Transverse colon (tissue), 4 donors: Measurements from ENCODE around the gene CHMP5. TPM values are rescaled to one million over a fixed set of nuclear protein-coding genes. Genes with fewer than 3 reads are reported as not detected.

ENCODE experiments used
- DNase-seq: peaks from one replicate; pipeline ENCODE4 v3.0.0-alpha.2; 2019
- H3K27ac ChIP-seq, 4 donors: fragments of 200-600 bp; sonication (generic); 2 replicates each; pipeline ENCODE4 v1.5.1; 2016 to 2018; ENCODE audit warnings: inconsistent platforms in 4 of 4
- H3K27me3 ChIP-seq: fragments of 200-600 bp; sonication (generic); 2 replicates; pipeline ENCODE4 v1.5.1; 2017; ENCODE audit warnings: inconsistent platforms
- H3K36me3 ChIP-seq, 4 donors: fragments of 200-600 bp; sonication (generic); 2 replicates each; pipeline ENCODE4 v1.5.1; 2017 to 2019; ENCODE audit warnings: inconsistent platforms in 4 of 4
- H3K4me1 ChIP-seq, 4 donors: fragments of 200-600 bp; sonication (generic); 2 replicates each; pipeline ENCODE4 v1.5.1; 2017 to 2020; ENCODE audit warnings: inconsistent platforms in 4 of 4
- H3K4me3 ChIP-seq, 4 donors: fragments of 200-600 bp; sonication (generic); 1 replicate in 1 of 4; 2 replicates in 3 of 4; pipeline versions ENCODE4 v1.5.1 to v1.6.1; 2017 to 2019; ENCODE audit warnings: inconsistent platforms in 4 of 4
- H3K9me3 ChIP-seq, 2 donors: fragments of 200-600 bp; sonication (generic); 2 replicates each; pipeline ENCODE4 v1.5.1; 2017 to 2019; ENCODE audit warnings: inconsistent platforms in 2 of 2
- CTCF ChIP-seq, 5 experiments: fragments of 200-600 bp in 3 of 5; fragments of 450-650 bp in 2 of 5; sonication (generic) in 3 of 5; IDR thresholded peaks; 1 replicate in 2 of 5; 2 replicates in 3 of 5; pipeline ENCODE4 v1.5.1; 2016 to 2017; ENCODE audit warnings: antibody characterized with exemption in 5 of 5, inconsistent platforms in 3 of 5, mild to moderate bottlenecking in 2 of 5, moderate library complexity in 1 of 5
- EP300 ChIP-seq: sonication (generic); formaldehyde crosslinking; IDR thresholded peaks from one replicate; pipeline ENCODE4 v1.6.1; 2017; ENCODE audit warnings: antibody characterized with exemption, low read depth
- POLR2A ChIP-seq: fragments of 450-650 bp; IDR thresholded peaks from one replicate; pipeline ENCODE4 v1.6.1; 2016; ENCODE audit warnings: antibody characterized with exemption, mild to moderate bottlenecking, moderate library complexity
- POLR2AphosphoS5 ChIP-seq, 3 donors: sonication (generic); formaldehyde crosslinking; IDR thresholded peaks; one replicate each; pipeline ENCODE4 v1.6.1; 2016; ENCODE audit warnings: antibody characterized with exemption in 3 of 3
- WGBS, 2 donors: methylation state at CpG; one replicate each; pipeline ENCODE4 v1.1.5; 2018; ENCODE audit warnings: low coverage in 1 of 2; 5-methylcytosine and 5-hydroxymethylcytosine counted together
- in situ Hi-C, 4 donors: fragments of 200-750 bp; cut with MboI; loops; one replicate each; pipeline versions ENCODE4 v1.15.0 to v1.15.1; 2017; ENCODE audit warnings: low sequenced_read_pairs in 3 of 4, low pct_ligation_motif_present in 1 of 4, low pct_unique_long_range_greater_than_20kb in 1 of 4
- intact Hi-C: fragments of 100-400 bp; cut with DNase I; formaldehyde crosslinking; loops from one replicate; pipeline ENCODE4 v1.15.1; 2023; ENCODE audit warnings: low total_unique reads
- total RNA-seq, 4 donors: library from RNA; depleted of rRNA; stranded (reverse); fragments of >200 nt; gene quantifications; one replicate each; pipeline ENCODE4 v1.1.0, GENCODE V29; 2016

The CHMP5 gene
- total RNA-seq, 4 donors from 2014 or later = 23.3 to 100 (median 56.5) TPM

DNA sequence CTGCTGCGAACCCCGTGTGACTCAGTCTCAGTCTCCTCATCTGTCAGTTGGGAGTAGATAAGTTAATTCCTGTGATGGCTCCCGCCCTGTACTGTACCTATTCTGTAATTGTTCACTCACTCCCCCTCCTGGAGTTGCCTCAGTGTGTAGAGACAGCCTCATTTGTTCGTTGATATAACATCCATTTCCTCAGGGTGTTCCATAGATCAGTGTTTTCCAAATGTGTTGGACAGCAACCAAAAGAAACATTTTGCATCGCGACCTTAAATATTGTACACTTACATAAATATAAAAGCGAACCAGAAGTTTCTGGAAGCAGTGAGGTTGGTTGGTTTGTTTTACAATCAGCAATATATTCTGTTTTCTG is 26.2 kb downstream of the CHMP5 start:
- TF ChIP-seq EP300 = no peak
- Histone ChIP-seq H3K27me3 (no peaks in the 10 kb centered on the region), H3K4me3 (peak overlapping the region; percentile 60 to 92 (median 65)), H3K4me1 (peaks cover 24 to 71% (median 45%) of the 10 kb centered on the region in 4 donors), H3K9me3 (no peaks in the 10 kb centered on the region), H3K27ac (peak overlapping the region; percentile 95 to 100 (median 98)), H3K36me3 (peaks cover 0 to 18% (median 7%) of the 10 kb centered on the region in 4 donors)
- in situ Hi-C loops = no loop called here
- WGBS, 2 donors = 10 to 14% methylated on average over 3 to 7 of the region's 7 CpGs
- DNase-seq = no peak
- intact Hi-C loops = no loop called here

DNA sequence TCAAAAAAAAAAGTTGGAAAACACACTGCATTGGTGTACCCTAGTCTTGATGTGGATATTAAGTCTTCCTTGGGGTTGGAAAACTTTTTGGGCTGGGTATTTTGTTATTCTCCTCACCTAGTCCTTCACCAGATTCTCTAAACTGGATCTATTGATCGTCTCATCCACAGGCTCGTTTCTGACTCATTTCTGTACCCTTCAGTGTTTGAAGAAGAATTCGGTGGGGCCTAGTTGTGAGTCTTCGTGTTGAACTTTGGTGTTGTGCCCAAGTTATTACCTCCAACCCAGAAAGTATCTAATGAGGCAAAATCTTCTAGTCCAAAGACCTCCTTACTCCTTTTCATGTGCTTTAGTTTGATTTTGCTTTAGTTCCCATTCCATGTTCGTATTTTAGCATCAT is 27.1 kb downstream of the CHMP5 start:
- no peak overlapping the region for H3K4me3 ChIP-seq
- peaks cover 33 to 75% (median 53%) of the 10 kb centered on the region in 4 donors for H3K4me1 ChIP-seq
- H3K27me3 ChIP-seq = no peaks in the 10 kb centered on the region
- no peak for DNase-seq
- in situ Hi-C loops = no loop called here
- TF ChIP-seq EP300 (no peak), POLR2A (no peak), POLR2AphosphoS5 (IDR thresholded peaks at IDR 0.05) (no peak), CTCF (IDR thresholded peaks at IDR 0.05) (no peak)
- 63 to 78% methylated on average over 3 to 5 of the region's 5 CpGs for WGBS, 2 donors
- peak overlapping the region; percentile 95 to 100 (median 98) for H3K27ac ChIP-seq
- intact Hi-C loops = no loop called here
- no peaks in the 10 kb centered on the region for H3K9me3 ChIP-seq
- peaks cover 0 to 19% (median 8%) of the 10 kb centered on the region in 4 donors for H3K36me3 ChIP-seq

DNA sequence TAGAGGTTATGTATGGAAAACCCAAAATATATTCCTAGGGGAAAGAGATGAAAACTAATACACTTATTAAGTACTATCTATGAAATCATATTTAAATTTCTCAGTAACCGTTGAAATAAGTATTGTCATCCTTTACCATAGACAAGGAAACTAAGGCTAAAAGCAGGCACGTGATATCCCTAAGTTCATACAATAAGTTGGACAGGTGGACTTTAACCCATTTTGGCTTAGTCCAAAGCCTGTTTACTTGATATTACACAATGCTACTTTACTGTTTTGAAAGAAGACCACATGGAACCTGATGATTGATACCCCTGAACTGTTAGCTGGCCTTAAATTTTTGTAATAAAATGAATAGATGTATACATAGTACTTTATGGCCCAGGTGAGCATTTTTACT is 28.9 kb downstream of the CHMP5 start:
- Histone ChIP-seq H3K4me3 (no peak overlapping the region), H3K4me1 (peaks cover 43 to 84% (median 69%) of the 10 kb centered on the region in 4 donors), H3K27ac (no peak overlapping the region), H3K36me3 (peaks cover 0 to 32% (median 13%) of the 10 kb centered on the region in 4 donors), H3K9me3 (no peaks in the 10 kb centered on the region), H3K27me3 (no peaks in the 10 kb centered on the region)
- no peak for TF ChIP-seq CTCF (IDR thresholded peaks at IDR 0.05)
- no peak for TF ChIP-seq EP300
- TF ChIP-seq POLR2AphosphoS5 (IDR thresholded peaks at IDR 0.05) = no peak
- TF ChIP-seq POLR2A = no peak
- no peak for DNase-seq
- 52 to 63% methylated on average over 2 of the region's 2 CpGs for whole genome bisulfite sequencing, 2 donors
- intact Hi-C loops = no loop called here
- in situ Hi-C loops = no loop called here

DNA sequence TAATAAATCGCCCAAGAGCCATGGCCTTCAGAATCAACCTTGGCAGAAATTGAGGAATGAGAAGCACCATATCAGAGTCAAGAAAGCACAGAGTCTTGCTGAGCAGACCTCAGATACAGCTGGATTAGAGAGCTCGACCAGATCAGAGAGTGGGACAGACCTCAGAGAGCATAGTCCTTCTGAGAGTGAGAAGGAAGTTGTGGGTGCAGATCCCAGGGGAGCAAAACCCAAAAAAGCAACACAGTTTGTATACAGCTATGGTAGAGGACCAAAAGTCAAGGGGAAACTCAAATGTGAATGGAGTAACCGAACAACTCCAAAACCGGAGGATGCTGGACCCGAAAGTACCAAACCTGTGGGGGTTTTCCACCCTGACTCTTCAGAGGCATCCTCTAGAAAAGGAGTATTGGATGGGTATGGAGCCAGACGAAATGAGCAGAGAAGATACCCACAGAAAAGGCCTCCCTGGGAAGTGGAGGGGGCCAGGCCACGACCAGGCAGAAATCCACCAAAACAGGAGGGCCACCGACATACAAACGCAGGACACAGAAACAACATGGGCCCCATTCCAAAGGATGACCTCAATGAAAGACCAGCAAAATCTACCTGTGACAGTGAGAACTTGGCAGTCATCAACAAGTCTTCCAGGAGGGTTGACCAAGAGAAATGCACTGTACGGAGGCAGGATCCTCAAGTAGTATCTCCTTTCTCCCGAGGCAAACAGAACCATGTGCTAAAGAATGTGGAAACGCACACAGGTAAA is 30.0 kb downstream of the CHMP5 start:
- peaks cover 0 to 34% (median 16%) of the 10 kb centered on the region in 4 donors for H3K36me3 ChIP-seq
- in situ Hi-C loops (no loop called here), intact Hi-C loops (no loop called here)
- H3K9me3 ChIP-seq = no peaks in the 10 kb centered on the region
- DNase-seq = no peak
- 84 to 91% methylated on average over 10 to 12 of the region's 12 CpGs for whole genome bisulfite sequencing, 2 donors
- peak overlapping the region in 2 of 4 donors; percentile 7 to 10 for H3K27ac ChIP-seq
- H3K4me1 ChIP-seq = peaks cover 38 to 86% (median 62%) of the 10 kb centered on the region in 4 donors
- no peak overlapping the region for H3K4me3 ChIP-seq
- no peaks in the 10 kb centered on the region for H3K27me3 ChIP-seq
- TF ChIP-seq POLR2A (no peak), POLR2AphosphoS5 (IDR thresholded peaks at IDR 0.05) (no peak), EP300 (no peak), CTCF (IDR thresholded peaks at IDR 0.05) (no peak)
